Suprapubic skin (tissue), 4 donors: Measurements from ENCODE around the gene OAS1.

Source experiments
- EP300 ChIP-seq: sonication (generic); formaldehyde crosslinking; IDR thresholded peaks from one replicate; pipeline ENCODE4 v1.6.1; 2017; ENCODE audit warnings: antibody characterized with exemption
- POLR2A ChIP-seq, 2 donors: fragments of 450-650 bp; IDR thresholded peaks; one replicate each; pipeline ENCODE4 v1.6.1; 2017; ENCODE audit warnings: antibody characterized with exemption in 2 of 2, mild to moderate bottlenecking in 2 of 2, moderate library complexity in 2 of 2
- POLR2AphosphoS5 ChIP-seq, 3 donors: sonication (generic); formaldehyde crosslinking; IDR thresholded peaks; one replicate each; pipeline ENCODE4 v1.6.1; 2017; ENCODE audit warnings: antibody characterized with exemption in 3 of 3
- TF ChIP-seq, protein P1 (sequence below), 2 donors: fragments of 200-600 bp in 1 of 2; fragments of 450-650 bp in 1 of 2; sonication (generic) in 1 of 2; IDR thresholded peaks; one replicate each; pipeline ENCODE4 v1.5.1; 2016 to 2019; ENCODE audit warnings: antibody characterized with exemption in 2 of 2, mild to moderate bottlenecking in 1 of 2, moderate library complexity in 1 of 2

- TF ChIP-seq, protein P1, sequence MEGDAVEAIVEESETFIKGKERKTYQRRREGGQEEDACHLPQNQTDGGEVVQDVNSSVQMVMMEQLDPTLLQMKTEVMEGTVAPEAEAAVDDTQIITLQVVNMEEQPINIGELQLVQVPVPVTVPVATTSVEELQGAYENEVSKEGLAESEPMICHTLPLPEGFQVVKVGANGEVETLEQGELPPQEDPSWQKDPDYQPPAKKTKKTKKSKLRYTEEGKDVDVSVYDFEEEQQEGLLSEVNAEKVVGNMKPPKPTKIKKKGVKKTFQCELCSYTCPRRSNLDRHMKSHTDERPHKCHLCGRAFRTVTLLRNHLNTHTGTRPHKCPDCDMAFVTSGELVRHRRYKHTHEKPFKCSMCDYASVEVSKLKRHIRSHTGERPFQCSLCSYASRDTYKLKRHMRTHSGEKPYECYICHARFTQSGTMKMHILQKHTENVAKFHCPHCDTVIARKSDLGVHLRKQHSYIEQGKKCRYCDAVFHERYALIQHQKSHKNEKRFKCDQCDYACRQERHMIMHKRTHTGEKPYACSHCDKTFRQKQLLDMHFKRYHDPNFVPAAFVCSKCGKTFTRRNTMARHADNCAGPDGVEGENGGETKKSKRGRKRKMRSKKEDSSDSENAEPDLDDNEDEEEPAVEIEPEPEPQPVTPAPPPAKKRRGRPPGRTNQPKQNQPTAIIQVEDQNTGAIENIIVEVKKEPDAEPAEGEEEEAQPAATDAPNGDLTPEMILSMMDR (IDR thresholded peaks at IDR 0.05) = no peak
- TF ChIP-seq POLR2AphosphoS5 (IDR thresholded peaks at IDR 0.05) (no peak), EP300 (no peak), POLR2A (IDR thresholded peaks at IDR 0.05) (no peak)
Observed at GRCh38 chr12:112862636-112863290, 44.0 kb upstream of the OAS1 start.
